GM19099 (cell line): ENCODE data around the gene YJEFN3.
A peak's percentile ranks its signal among the peaks of the same experiment; 100 is the strongest.

ENCODE experiments used
- POLR2A ChIP-seq: IDR thresholded peaks from 3 replicates; pipeline ENCODE4 v1.6.1; 2011; ENCODE audit warnings: low read depth; ENCODE audit not compliant: insufficient read length; ENCODE audit errors: extremely low read depth

Gene YJEFN3

GRCh38 chr19:19508217-19508616 is 20.5 kb upstream of the YJEFN3 start:
- TF ChIP-seq POLR2A: no peak

- TF ChIP-seq POLR2A: no peak
Observed at GRCh38 chr19:19510432-19510831, 18.3 kb upstream of the YJEFN3 start.

GRCh38 chr19:19513682-19514081 is 15.0 kb upstream of the YJEFN3 start:
- no peak for TF ChIP-seq POLR2A

- no peak for TF ChIP-seq POLR2A
Observed at GRCh38 chr19:19514215-19514657, 14.5 kb upstream of the YJEFN3 start.

GRCh38 chr19:19514881-19515641 is 13.7 kb upstream of the YJEFN3 start, which contains the start of gene TSSK6:
Gene TSSK6, minus strand, starts transcription at chr19:19515548. Its CDS starts 121 bp downstream, at chr19:19515427.
- no peak for TF ChIP-seq POLR2A

- peak; percentile 92 for TF ChIP-seq POLR2A
Observed at GRCh38 chr19:19515642-19516519, 12.8 kb upstream of the YJEFN3 start, which contains the start of gene NDUFA13. Gene NDUFA13, plus strand, starts transcription at chr19:19516225. Its CDS starts 14 bp downstream, at chr19:19516239.

GRCh38 chr19:19517235-19517619 is 11.5 kb upstream of the YJEFN3 start:
- no peak for TF ChIP-seq POLR2A

- TF ChIP-seq POLR2A: no peak
Observed at GRCh38 chr19:19520989-19521388, 7.7 kb upstream of the YJEFN3 start.

- no peak for TF ChIP-seq POLR2A
Observed at GRCh38 chr19:19523177-19523576, 5.5 kb upstream of the YJEFN3 start.

GRCh38 chr19:19524053-19524452 is 4.7 kb upstream of the YJEFN3 start:
- no peak for TF ChIP-seq POLR2A

GRCh38 chr19:19525611-19526380 is 2.9 kb upstream of the YJEFN3 start:
- TF ChIP-seq POLR2A: no peak

GRCh38 chr19:19526581-19527370 is 1.9 kb upstream of the YJEFN3 start:
- no peak for TF ChIP-seq POLR2A

- TF ChIP-seq POLR2A: no peak
Observed at GRCh38 chr19:19527371-19527656, 1.4 kb upstream of the YJEFN3 start.

- TF ChIP-seq POLR2A: no peak
Observed at GRCh38 chr19:19527674-19528625, 761 bp upstream of the YJEFN3 start.
